HG03045 (cell line): ENCODE data around the gene TMEM135.

Source experiments
- ATAC-seq: cut with Tn5 transposase; IDR thresholded peaks from one replicate; pipeline ENCODE4 v1.9.1; 2021; ENCODE audit warnings: mild to moderate bottlenecking, moderate library complexity; ENCODE audit not compliant: unreplicated experiment

The TMEM135 gene

GRCh38 chr11:87190071-87190470, 152.3 kb downstream of the TMEM135 start:
- ATAC-seq = no peak

GRCh38 chr11:87193756-87194470, 156.2 kb downstream of the TMEM135 start:
- no peak for ATAC-seq

GRCh38 chr11:87194985-87195820, 157.5 kb downstream of the TMEM135 start:
- no peak for ATAC-seq

- ATAC-seq = no peak
These were observed 160.6 kb downstream of the TMEM135 start for GRCh38 chr11:87198266-87198881.

- no peak for ATAC-seq
These were observed 163.6 kb downstream of the TMEM135 start for GRCh38 chr11:87201376-87201775.

GRCh38 chr11:87203907-87204602, 166.3 kb downstream of the TMEM135 start:
- no peak for ATAC-seq

- ATAC-seq = no peak
These were observed 175.2 kb downstream of the TMEM135 start for GRCh38 chr11:87212891-87213290.

GRCh38 chr11:87213444-87213843, 175.7 kb downstream of the TMEM135 start:
- ATAC-seq = peak; percentile 61

- ATAC-seq = no peak
These were observed 177.5 kb downstream of the TMEM135 start for GRCh38 chr11:87215236-87215635.

- no peak for ATAC-seq
These were observed 181.5 kb downstream of the TMEM135 start for GRCh38 chr11:87219266-87219665.

GRCh38 chr11:87223816-87224215, 186.1 kb downstream of the TMEM135 start:
- no peak for ATAC-seq

GRCh38 chr11:87224486-87224885, 186.8 kb downstream of the TMEM135 start:
- no peak for ATAC-seq

GRCh38 chr11:87228820-87229219, 191.1 kb downstream of the TMEM135 start:
- ATAC-seq = no peak

GRCh38 chr11:87230995-87231394, 193.3 kb downstream of the TMEM135 start:
- no peak for ATAC-seq

- no peak for ATAC-seq
These were observed 194.6 kb downstream of the TMEM135 start for GRCh38 chr11:87232320-87232719.

- ATAC-seq = no peak
These were observed 197.6 kb downstream of the TMEM135 start for GRCh38 chr11:87235366-87235765.

GRCh38 chr11:87236368-87236767, 198.6 kb downstream of the TMEM135 start:
- ATAC-seq = no peak

- no peak for ATAC-seq
These were observed 201.3 kb downstream of the TMEM135 start for GRCh38 chr11:87239001-87239400.

- no peak for ATAC-seq
These were observed 201.8 kb downstream of the TMEM135 start for GRCh38 chr11:87239531-87239930.

- no peak for ATAC-seq
These were observed 213.8 kb downstream of the TMEM135 start for GRCh38 chr11:87251560-87251959.

GRCh38 chr11:87252869-87253268, 215.1 kb downstream of the TMEM135 start:
- ATAC-seq = no peak
